ENCODE results near the gene DDX47.

DDX47 gene

GRCh38 chr12:12877153-12877768 lies 64.1 kb downstream of the DDX47 start:
- ChIA-PET CTCF (interaction anchor here (0.9 to 1.4 kb wide), 3 partner anchors 15 to 88 kb away, joined by 3 to 4 read pairs (median 3); no protein-coding TSS in a partner anchor), POLR2A (no interaction called here)
- TF ChIP-seq CTCF (IDR thresholded peaks at IDR 0.05; ENCODE audit: control extremely low read depth, extremely low read depth, low read depth, missing control alignments), result no peak
- no peak for DNase-seq (ENCODE audit: extremely low spot score)

GRCh38 chr12:12877781-12878455 lies 64.8 kb downstream of the DDX47 start:
- no peak for TF ChIP-seq CTCF (IDR thresholded peaks at IDR 0.05; ENCODE audit: control extremely low read depth, extremely low read depth, low read depth, missing control alignments)
- POLR2A ChIA-PET, result no interaction called here
- CTCF ChIA-PET, result interaction anchor here (0.9 to 1.4 kb wide), 3 partner anchors 14 to 89 kb away, joined by 3 to 4 read pairs (median 3); no protein-coding TSS in a partner anchor
- no peak for DNase-seq (ENCODE audit: extremely low spot score)

Data from GM10248 (cell line).